Breast epithelium (tissue), 4 donors: Measurements from ENCODE around the gene CTNND2. TPM values are rescaled to one million over a fixed set of nuclear protein-coding genes. Genes with fewer than 3 reads are reported as not detected.

Experiments used
- DNase-seq, 2 donors: peaks; one replicate each; pipeline ENCODE4 v3.0.0-alpha.2; 2019; ENCODE audit warnings: low spot score in 2 of 2
- H3K27ac ChIP-seq, 2 donors: fragments of 200-600 bp; sonication (generic) in 1 of 2; one replicate each; pipeline ENCODE4 v1.5.1; 2016 to 2019; ENCODE audit warnings: mild to moderate bottlenecking in 1 of 2
- H3K27me3 ChIP-seq, 2 donors: fragments of 200-600 bp; sonication (generic) in 1 of 2; one replicate each; pipeline versions ENCODE4 v1.5.1 to v1.6.0; 2017 to 2019; ENCODE audit warnings: control low read depth in 1 of 2, mild to moderate bottlenecking in 1 of 2
- H3K36me3 ChIP-seq: fragments of 200-600 bp; one replicate; pipeline ENCODE4 v1.5.1; 2019
- H3K4me1 ChIP-seq, 2 donors: fragments of 200-600 bp; sonication (generic); one replicate each; pipeline ENCODE4 v1.5.1; 2016 to 2019; ENCODE audit warnings: control low read depth in 1 of 2
- H3K4me3 ChIP-seq, 3 donors: fragments of 200-600 bp; sonication (generic); 1 replicate in 2 of 3; 2 replicates in 1 of 3; pipeline ENCODE4 v1.5.1; 2016 to 2019; ENCODE audit warnings: mild to moderate bottlenecking in 3 of 3, moderate library complexity in 2 of 3
- H3K9me3 ChIP-seq, 2 donors: fragments of 200-600 bp; sonication (generic) in 1 of 2; one replicate each; pipeline ENCODE4 v1.5.1; 2016 to 2019; ENCODE audit warnings: control low read depth in 1 of 2
- POLR2A ChIP-seq: fragments of 450-650 bp; IDR thresholded peaks from one replicate; pipeline ENCODE4 v1.6.1; 2016; ENCODE audit warnings: antibody characterized with exemption, mild to moderate bottlenecking, moderate library complexity
- POLR2AphosphoS5 ChIP-seq, 3 donors: sonication (generic); formaldehyde crosslinking; IDR thresholded peaks; one replicate each; pipeline ENCODE4 v1.6.1; 2017; ENCODE audit warnings: antibody characterized with exemption in 3 of 3
- intact Hi-C: fragments of 100-400 bp; cut with DNase I; formaldehyde crosslinking; loops from one replicate; pipeline ENCODE4 v1.15.1; 2023; ENCODE audit warnings: low total_unique reads
- total RNA-seq, 3 donors: library from RNA; depleted of rRNA; stranded (reverse); fragments of >200 nt; gene quantifications; one replicate each; pipeline ENCODE4 v1.1.0, GENCODE V29; 2016
- TF ChIP-seq, protein P1 (sequence below), 3 donors: fragments of 450-650 bp; IDR thresholded peaks; one replicate each; pipeline ENCODE4 v1.5.1; 2016 to 2017; ENCODE audit warnings: antibody characterized with exemption in 3 of 3, mild to moderate bottlenecking in 3 of 3, moderate library complexity in 3 of 3

Gene CTNND2
- total RNA-seq, 3 donors from 2014 or later: 3.3 to 6.0 TPM; not detected in 1

GRCh38 chr5:11334404-11334803 is 569.8 kb downstream of the CTNND2 start:
- Histone ChIP-seq H3K27ac (no peak overlapping the region), H3K36me3 (no peaks in the 10 kb centered on the region), H3K4me3 (no peak overlapping the region), H3K27me3 (no peaks in the 10 kb centered on the region), H3K4me1 (no peaks in the 10 kb centered on the region), H3K9me3 (no peaks in the 10 kb centered on the region)
- TF ChIP-seq, protein P1, sequence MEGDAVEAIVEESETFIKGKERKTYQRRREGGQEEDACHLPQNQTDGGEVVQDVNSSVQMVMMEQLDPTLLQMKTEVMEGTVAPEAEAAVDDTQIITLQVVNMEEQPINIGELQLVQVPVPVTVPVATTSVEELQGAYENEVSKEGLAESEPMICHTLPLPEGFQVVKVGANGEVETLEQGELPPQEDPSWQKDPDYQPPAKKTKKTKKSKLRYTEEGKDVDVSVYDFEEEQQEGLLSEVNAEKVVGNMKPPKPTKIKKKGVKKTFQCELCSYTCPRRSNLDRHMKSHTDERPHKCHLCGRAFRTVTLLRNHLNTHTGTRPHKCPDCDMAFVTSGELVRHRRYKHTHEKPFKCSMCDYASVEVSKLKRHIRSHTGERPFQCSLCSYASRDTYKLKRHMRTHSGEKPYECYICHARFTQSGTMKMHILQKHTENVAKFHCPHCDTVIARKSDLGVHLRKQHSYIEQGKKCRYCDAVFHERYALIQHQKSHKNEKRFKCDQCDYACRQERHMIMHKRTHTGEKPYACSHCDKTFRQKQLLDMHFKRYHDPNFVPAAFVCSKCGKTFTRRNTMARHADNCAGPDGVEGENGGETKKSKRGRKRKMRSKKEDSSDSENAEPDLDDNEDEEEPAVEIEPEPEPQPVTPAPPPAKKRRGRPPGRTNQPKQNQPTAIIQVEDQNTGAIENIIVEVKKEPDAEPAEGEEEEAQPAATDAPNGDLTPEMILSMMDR (IDR thresholded peaks at IDR 0.05): no peak
- TF ChIP-seq POLR2AphosphoS5 (IDR thresholded peaks at IDR 0.05) (no peak), POLR2A (no peak)
- no peak for DNase-seq
- intact Hi-C loops: no loop called here

- intact Hi-C loops: no loop called here
These were observed 574.6 kb downstream of the CTNND2 start for GRCh38 chr5:11329679-11330078.

DNA sequence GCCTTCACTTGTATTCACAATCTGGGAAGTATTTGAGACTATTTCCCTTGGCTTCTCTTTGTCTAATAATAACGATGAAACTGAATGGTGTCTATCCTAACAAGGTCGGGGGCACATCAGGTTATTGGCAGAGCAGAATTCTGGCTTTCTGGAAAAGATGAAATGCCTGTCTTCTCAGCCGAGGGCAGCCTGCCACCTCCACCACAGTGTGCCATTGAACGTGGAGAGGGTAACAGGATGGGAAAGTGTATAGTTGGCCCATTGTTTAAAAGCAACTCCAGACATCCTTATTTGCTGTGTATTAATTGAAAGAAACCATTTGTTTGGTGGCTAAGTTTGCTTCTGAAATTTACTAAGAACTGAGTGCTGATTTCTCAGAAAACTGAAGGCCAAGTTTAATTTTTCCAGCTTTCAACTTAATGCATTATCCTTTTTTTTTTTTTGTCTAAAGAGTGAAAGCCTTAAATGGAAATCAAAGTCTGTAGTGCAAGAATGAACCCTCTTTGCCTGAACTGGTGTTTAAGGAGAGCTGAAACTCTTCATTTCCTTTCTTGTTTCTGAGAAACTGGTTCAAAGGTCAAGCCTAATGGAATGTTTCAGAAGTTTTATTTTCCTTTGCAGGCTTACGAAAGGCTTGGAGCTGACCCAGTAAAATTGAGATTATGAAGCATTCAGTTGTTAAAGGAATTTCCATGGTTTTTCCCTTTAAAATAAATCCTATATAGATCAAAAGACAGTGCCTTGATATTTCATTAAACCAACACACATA is 579.5 kb downstream of the CTNND2 start:
- intact Hi-C loops: no loop called here
- no peaks in the 10 kb centered on the region for H3K4me1 ChIP-seq
- H3K27me3 ChIP-seq: no peaks in the 10 kb centered on the region
- no peaks in the 10 kb centered on the region for H3K9me3 ChIP-seq
- DNase-seq: no peak
- TF ChIP-seq, protein P1 (IDR thresholded peaks at IDR 0.05): no peak
- TF ChIP-seq POLR2A (no peak), POLR2AphosphoS5 (IDR thresholded peaks at IDR 0.05) (no peak)
- no peak overlapping the region for H3K4me3 ChIP-seq
- H3K27ac ChIP-seq: peak overlapping the region; percentile 53 to 70
- no peaks in the 10 kb centered on the region for H3K36me3 ChIP-seq

More at GRCh38 chr5:11329679-11330078, 574.6 kb downstream of the CTNND2 start:
- Histone ChIP-seq H3K27ac (no peak overlapping the region), H3K4me3 (no peak overlapping the region), H3K36me3 (no peaks in the 10 kb centered on the region), H3K9me3 (no peaks in the 10 kb centered on the region), H3K27me3 (no peaks in the 10 kb centered on the region), H3K4me1 (no peaks in the 10 kb centered on the region)
- TF ChIP-seq POLR2A (no peak), POLR2AphosphoS5 (IDR thresholded peaks at IDR 0.05) (no peak)
- TF ChIP-seq, protein P1 (IDR thresholded peaks at IDR 0.05): no peak
- no peak for DNase-seq

- no peaks in the 10 kb centered on the region for H3K4me1 ChIP-seq
- H3K27ac ChIP-seq: peak overlapping the region; percentile 53 to 70
- no peaks in the 10 kb centered on the region for H3K36me3 ChIP-seq
- no peaks in the 10 kb centered on the region for H3K9me3 ChIP-seq
- no peak for DNase-seq
- intact Hi-C loops: no loop called here
- no peaks in the 10 kb centered on the region for H3K27me3 ChIP-seq
- H3K4me3 ChIP-seq: no peak overlapping the region
- TF ChIP-seq POLR2AphosphoS5 (IDR thresholded peaks at IDR 0.05): no peak
- TF ChIP-seq, protein P1 (IDR thresholded peaks at IDR 0.05): no peak
- TF ChIP-seq POLR2A: no peak
These were observed 580.5 kb downstream of the CTNND2 start for GRCh38 chr5:11323761-11324160.

- DNase-seq: no peak
- no peaks in the 10 kb centered on the region for H3K9me3 ChIP-seq
- H3K27ac ChIP-seq: no peak overlapping the region
- no peak for TF ChIP-seq POLR2A
- no peak for TF ChIP-seq POLR2AphosphoS5 (IDR thresholded peaks at IDR 0.05)
- TF ChIP-seq, protein P1 (IDR thresholded peaks at IDR 0.05): no peak
- H3K4me1 ChIP-seq: no peaks in the 10 kb centered on the region
- intact Hi-C loops: no loop called here
- H3K4me3 ChIP-seq: no peak overlapping the region
- H3K36me3 ChIP-seq: no peaks in the 10 kb centered on the region
- H3K27me3 ChIP-seq: no peaks in the 10 kb centered on the region
These were observed 582.1 kb downstream of the CTNND2 start for GRCh38 chr5:11322133-11322532.
